Calu3 (cell line): ENCODE data around the gene LSG1. TPM values are rescaled to one million over a fixed set of nuclear protein-coding genes. Genes with fewer than 3 reads are reported as not detected.

Experiments used
- BruUV-seq: library from RNA; stranded (reverse); fragments of 400-500 nt; replicated peaks from 2 replicates; lab custom pipeline; 2021; lab: Mats Ljungman, UMichigan
- CTCF ChIA-PET: fragments of 300-600 bp; sonication (Branson Sonifier 250); formaldehyde crosslinking; loops from one replicate; lab custom pipeline; 2022; ENCODE audit warnings: antibody characterized with exemption; lab: Charles Lee
- DNase-seq: peaks from one replicate; pipeline ENCODE4 v3.0.0; 2022
- H3K27ac Mint-ChIP-seq: one replicate; pipeline ENCODE4 v1.8.0; 2022; ENCODE audit warnings: mixed read lengths; ENCODE audit not compliant: unreplicated experiment
- H3K27me3 Mint-ChIP-seq: one replicate; pipeline ENCODE4 v1.8.0; 2022; ENCODE audit warnings: mixed read lengths; ENCODE audit not compliant: unreplicated experiment
- H3K36me3 Mint-ChIP-seq: one replicate; pipeline ENCODE4 v1.8.0; 2022; ENCODE audit warnings: mild to moderate bottlenecking, moderate library complexity, mixed read lengths; ENCODE audit not compliant: insufficient read depth, unreplicated experiment
- H3K4me1 Mint-ChIP-seq: one replicate; pipeline ENCODE4 v1.8.0; 2022; ENCODE audit warnings: mild to moderate bottlenecking, low read depth, mixed read lengths; ENCODE audit not compliant: unreplicated experiment
- H3K4me3 Mint-ChIP-seq: one replicate; pipeline ENCODE4 v1.8.0; 2022; ENCODE audit warnings: mild to moderate bottlenecking, low read depth, moderate library complexity, mixed read lengths; ENCODE audit not compliant: unreplicated experiment
- H3K9me3 Mint-ChIP-seq: one replicate; pipeline ENCODE4 v1.8.0; 2022; ENCODE audit warnings: low read depth, mixed read lengths; ENCODE audit not compliant: unreplicated experiment
- CTCF ChIP-seq: fragments of 200-600 bp; IDR thresholded peaks from one replicate; pipeline ENCODE4 v1.8.0; 2022; ENCODE audit warnings: antibody characterized with exemption; ENCODE audit not compliant: unreplicated experiment
- intact Hi-C: fragments of 100-400 bp; cut with micrococcal nuclease; formaldehyde crosslinking; loops from one replicate; pipeline ENCODE4 v1.10.0; 2022; ENCODE audit not compliant: unreplicated experiment
- total RNA-seq: library from RNA; stranded (reverse); gene quantifications from 2 replicates; pipeline ENCODE4 v1.2.3, GENCODE V29; 2022

LSG1 gene
- total RNA-seq, 1 experiment from 2014 or later, result 86.3 TPM

DNA sequence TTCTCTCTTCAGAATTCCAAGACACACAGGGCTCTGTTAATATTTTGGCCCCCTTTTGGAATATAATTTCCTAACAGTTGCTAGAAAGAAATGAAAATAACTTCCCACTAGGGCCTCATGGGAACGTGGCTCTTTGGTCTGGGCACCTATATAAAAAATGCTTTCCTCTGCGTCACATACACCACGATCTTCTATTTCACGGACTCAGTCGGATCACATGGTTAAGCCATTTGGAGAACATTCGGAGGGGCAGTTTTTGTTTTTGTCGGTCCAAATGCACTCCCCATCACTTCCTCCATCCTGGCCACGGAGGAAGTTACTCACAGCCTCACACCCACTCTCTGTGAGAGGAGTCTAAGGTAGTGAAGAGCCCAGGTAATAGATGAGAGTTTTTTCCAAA is 59.8 kb downstream of the LSG1 start:
- intact Hi-C loops, result no loop called here
- Mint-ChIP-seq H3K4me1 (no peaks in the 10 kb centered on the region), H3K36me3 (peaks cover 1% of the 10 kb centered on the region), H3K4me3 (no peak overlapping the region), H3K9me3 (no peaks in the 10 kb centered on the region), H3K27me3 (no peaks in the 10 kb centered on the region), H3K27ac (no peak overlapping the region)
- CTCF ChIA-PET, result no interaction called here
- DNase-seq, result no peak
- BruUV-seq, result no TSS peak
- TF ChIP-seq CTCF, result no peak

GRCh38 chr3:194610689-194611088 is 61.3 kb downstream of the LSG1 start:
- no peak for TF ChIP-seq CTCF
- no TSS peak for BruUV-seq
- Mint-ChIP-seq H3K9me3 (no peaks in the 10 kb centered on the region), H3K4me3 (no peak overlapping the region), H3K27me3 (no peaks in the 10 kb centered on the region), H3K4me1 (no peaks in the 10 kb centered on the region), H3K27ac (no peak overlapping the region), H3K36me3 (no peaks in the 10 kb centered on the region)
- intact Hi-C loops, result no loop called here
- DNase-seq, result no peak
- CTCF ChIA-PET, result interaction anchor here (0.9 kb wide), 1 partner anchor 22 kb away, joined by 3 read pairs; no protein-coding TSS in a partner anchor

GRCh38 chr3:194609601-194610000 is 62.4 kb downstream of the LSG1 start:
- Mint-ChIP-seq H3K27me3 (no peaks in the 10 kb centered on the region), H3K9me3 (no peaks in the 10 kb centered on the region), H3K36me3 (no peaks in the 10 kb centered on the region), H3K4me1 (no peaks in the 10 kb centered on the region), H3K27ac (no peak overlapping the region), H3K4me3 (no peak overlapping the region)
- CTCF ChIA-PET, result interaction anchor here (0.9 kb wide), 1 partner anchor 21 kb away, joined by 3 read pairs; no protein-coding TSS in a partner anchor
- intact Hi-C loops, result no loop called here
- DNase-seq, result no peak
- no peak for TF ChIP-seq CTCF
- no TSS peak for BruUV-seq

DNA sequence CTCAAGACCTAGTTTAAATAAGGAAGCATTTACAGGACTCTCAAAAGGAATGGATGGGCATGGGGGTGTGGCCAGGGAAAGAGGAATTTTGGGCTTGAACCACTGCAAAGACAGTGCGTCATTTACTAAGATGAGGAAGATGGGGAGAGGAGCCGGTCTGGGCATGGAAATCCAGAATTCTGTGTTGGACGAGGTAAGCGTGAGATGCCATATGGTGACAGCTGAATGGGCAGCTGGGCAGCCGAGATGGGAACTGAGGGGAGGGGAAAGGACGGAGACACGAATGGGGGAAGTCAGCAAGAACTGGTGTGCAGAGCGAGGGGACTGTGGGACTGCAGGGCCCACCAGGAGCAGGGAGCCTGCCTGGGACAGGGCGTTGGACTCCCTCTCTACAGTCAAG is 63.0 kb downstream of the LSG1 start:
- H3K27me3 Mint-ChIP-seq, result no peaks in the 10 kb centered on the region
- no TSS peak for BruUV-seq
- H3K4me3 Mint-ChIP-seq, result no peak overlapping the region
- peaks cover 1% of the 10 kb centered on the region for H3K36me3 Mint-ChIP-seq
- intact Hi-C loops, result no loop called here
- no peaks in the 10 kb centered on the region for H3K9me3 Mint-ChIP-seq
- TF ChIP-seq CTCF, result no peak
- CTCF ChIA-PET, result interaction anchor here (0.7 kb wide), 1 partner anchor 40 kb away, joined by 3 read pairs; no protein-coding TSS in a partner anchor
- H3K4me1 Mint-ChIP-seq, result no peaks in the 10 kb centered on the region
- no peak overlapping the region for H3K27ac Mint-ChIP-seq
- DNase-seq, result no peak
